IMR-90 (cell line): ENCODE data around the gene SPSB2. TPM values are rescaled to one million over a fixed set of nuclear protein-coding genes. Genes with fewer than 3 reads are reported as not detected.
"Not testable (repeated sequence)": the region's sequence is repeated elsewhere in the genome, so short reads cannot be mapped to it uniquely, and the experiment has no call there.

Source experiments
- ATAC-seq: fragments of 200-7000 bp; cut with Tn5 transposase; 2 replicates; pipeline ENCODE4 v1.9.1; 2020; ENCODE audit warnings: low read depth, mild to moderate bottlenecking, moderate library complexity
- BruUV-seq: library from RNA; stranded (reverse); fragments of 400-500 nt; replicated peaks from 2 replicates; lab custom pipeline; 2021; lab: Mats Ljungman, UMichigan
- CTCF ChIA-PET: fragments of 300-600 bp; formaldehyde crosslinking; extraction: SDS; loops from one replicate; lab custom pipeline; 2021; ENCODE audit warnings: antibody characterized with exemption; lab: Yijun Ruan, JAX
- POLR2A ChIA-PET: fragments of 300-600 bp; sonication (Branson Sonifier 250); formaldehyde crosslinking; loops from one replicate; lab custom pipeline; 2022; ENCODE audit warnings: antibody characterized with exemption; ENCODE audit not compliant: unreplicated experiment; lab: Charles Lee
- DNase-seq: peaks from one replicate; pipeline ENCODE4 v3.0.0; 2013
- H2AFZ ChIP-seq: replicated peaks from 2 replicates; pipeline ENCODE3; 2013; ENCODE audit warnings: low read length, mild to moderate bottlenecking; ENCODE audit not compliant: poor library complexity
- H2AK5ac ChIP-seq: 2 replicates; pipeline ENCODE4 v1.6.1; 2013; ENCODE audit warnings: low read depth, low read length, inconsistent platforms
- H2AK9ac ChIP-seq: replicated peaks from 2 replicates; pipeline ENCODE3; 2013; ENCODE audit warnings: mild to moderate bottlenecking, low read depth, low read length, moderate library complexity; ENCODE audit not compliant: poor library complexity
- H2BK120ac ChIP-seq: 2 replicates; pipeline ENCODE4 v1.6.1; 2013; ENCODE audit warnings: low read depth, low read length, inconsistent platforms
- H2BK15ac ChIP-seq: 3 replicates; pipeline ENCODE4 v1.6.1; 2013; ENCODE audit warnings: low read depth, low read length, inconsistent platforms
- H2BK20ac ChIP-seq: 2 replicates; pipeline ENCODE4 v1.6.1; 2013; ENCODE audit warnings: low read depth, mild to moderate bottlenecking, inconsistent platforms, low read length, moderate library complexity
- H2BK5ac ChIP-seq: 2 replicates; pipeline ENCODE4 v1.6.1; 2013; ENCODE audit warnings: mild to moderate bottlenecking, low read depth, low read length, inconsistent platforms; ENCODE audit not compliant: poor library complexity, severe bottlenecking
- H3K14ac ChIP-seq: replicated peaks from 2 replicates; pipeline ENCODE4 v1.6.1; 2013; ENCODE audit warnings: low read depth, low read length, inconsistent platforms
- H3K18ac ChIP-seq: 2 replicates; pipeline ENCODE4 v1.6.1; 2013; ENCODE audit warnings: low read depth, low read length, control low read depth
- H3K23ac ChIP-seq: 2 replicates; pipeline ENCODE4 v1.6.1; 2013; ENCODE audit warnings: low read depth, low read length, inconsistent platforms
- H3K27ac ChIP-seq: 2 replicates; pipeline ENCODE4 v1.5.1; 2013; ENCODE audit warnings: mild to moderate bottlenecking, control low read depth, low read length; ENCODE audit not compliant: insufficient read depth
- H3K27me3 ChIP-seq: 2 replicates; pipeline ENCODE4 v1.6.1; 2013; ENCODE audit warnings: low read length; ENCODE audit not compliant: control insufficient read depth, insufficient read depth
- H3K36me3 ChIP-seq: 2 replicates; pipeline ENCODE4 v1.6.1; 2013; ENCODE audit warnings: low read length, mixed read lengths; ENCODE audit not compliant: control insufficient read depth, insufficient read depth
- H3K4ac ChIP-seq: 2 replicates; pipeline ENCODE4 v1.6.1; 2013; ENCODE audit warnings: low read depth, low read length, inconsistent platforms
- H3K4me1 ChIP-seq: 2 replicates; pipeline ENCODE4 v1.6.1; 2013; ENCODE audit warnings: low read length, mixed read lengths; ENCODE audit not compliant: control insufficient read depth, insufficient read depth
- H3K4me2 ChIP-seq: 2 replicates; pipeline ENCODE4 v1.6.1; 2013; ENCODE audit warnings: low read depth, mild to moderate bottlenecking, control low read depth, low read length, moderate library complexity
- H3K4me3 ChIP-seq: 2 replicates; pipeline ENCODE4 v1.5.1; 2013; ENCODE audit warnings: low read depth, mild to moderate bottlenecking, control low read depth, low read length, moderate library complexity; ENCODE audit not compliant: insufficient read depth
- H3K56ac ChIP-seq: 2 replicates; pipeline ENCODE4 v1.6.1; 2013; ENCODE audit warnings: low read length, inconsistent platforms; ENCODE audit not compliant: insufficient read depth; ENCODE audit errors: extremely low read depth
- H3K79me1 ChIP-seq, 2 experiments: 2 replicates each; pipeline ENCODE4 v1.6.1; 2013; ENCODE audit warnings: low read length in 2 of 2, inconsistent platforms in 1 of 2, low read depth in 1 of 2
- H3K9ac ChIP-seq: 2 replicates; pipeline ENCODE4 v1.6.1; 2013; ENCODE audit warnings: low read depth, low read length, control low read depth
- H3K9me1 ChIP-seq: 2 replicates; pipeline ENCODE4 v1.6.1; 2013; ENCODE audit warnings: low read length, inconsistent platforms; ENCODE audit not compliant: insufficient read depth
- H3K9me3 ChIP-seq: 2 replicates; pipeline ENCODE4 v1.6.1; 2013; ENCODE audit warnings: low read length; ENCODE audit not compliant: control insufficient read depth, insufficient read depth
- H4K20me1 ChIP-seq: 2 replicates; pipeline ENCODE4 v1.6.1; 2013; ENCODE audit warnings: low read length, inconsistent platforms; ENCODE audit not compliant: insufficient read depth
- H4K5ac ChIP-seq: 2 replicates; pipeline ENCODE4 v1.6.1; 2013; ENCODE audit warnings: mild to moderate bottlenecking, low read depth, low read length, control low read depth
- H4K8ac ChIP-seq, 2 experiments: 2 replicates each; pipeline ENCODE4 v1.6.1; 2013; ENCODE audit warnings: low read depth in 2 of 2, low read length in 2 of 2, control low read depth in 1 of 2, inconsistent platforms in 1 of 2
- H4K91ac ChIP-seq: 2 replicates; pipeline ENCODE4 v1.6.1; 2013; ENCODE audit warnings: low read depth, low read length, inconsistent platforms; ENCODE audit not compliant: insufficient read depth
- WGBS, 2 experiments: methylation state at CpG; one replicate each; pipeline versions ENCODE4 v1.1.5 to v1.1.7; 2013; ENCODE audit warnings: missing lambda C conversion rate in 2 of 2; ENCODE audit not compliant: insufficient read length in 1 of 2; ENCODE audit errors: extremely low coverage in 2 of 2; 5-methylcytosine and 5-hydroxymethylcytosine counted together
- dilution Hi-C: fragments of 300-500 bp; cut with HindIII; formaldehyde crosslinking; loops from one replicate; pipeline ENCODE4 v1.14.3; 2018; ENCODE audit warnings: low sequenced_read_pairs; ENCODE audit not compliant: unreplicated experiment
- in situ Hi-C: fragments of 300-500 bp; cut with MboI; formaldehyde crosslinking; loops from 3 replicates; pipeline ENCODE4 v1.14.3; 2019; ENCODE audit warnings: low sequenced_read_pairs, inconsistent platforms, mixed read lengths
- intact Hi-C: fragments of 100-400 bp; cut with micrococcal nuclease; formaldehyde crosslinking; loops from 2 replicates; pipeline ENCODE4 v1.10.0; 2022
- polyA plus RNA-seq, 3 experiments: library from polyadenylated mRNA; depleted of rRNA; stranded (reverse); fragments of >200 nt; gene quantifications; 2 replicates each; pipeline ENCODE4 v1.2.3, GENCODE V29; 2012; ENCODE audit warnings: low replicate concordance in 1 of 3
- total RNA-seq: library from RNA; depleted of rRNA; stranded (reverse); fragments of >200 nt; gene quantifications from 2 replicates; pipeline ENCODE4 v1.2.3, GENCODE V29; 2012

Gene SPSB2
- total and polyA plus RNA-seq, 2 of the 4 experiments (the other 2 are of a cell fraction): 1.3 to 4.1 TPM

DNA sequence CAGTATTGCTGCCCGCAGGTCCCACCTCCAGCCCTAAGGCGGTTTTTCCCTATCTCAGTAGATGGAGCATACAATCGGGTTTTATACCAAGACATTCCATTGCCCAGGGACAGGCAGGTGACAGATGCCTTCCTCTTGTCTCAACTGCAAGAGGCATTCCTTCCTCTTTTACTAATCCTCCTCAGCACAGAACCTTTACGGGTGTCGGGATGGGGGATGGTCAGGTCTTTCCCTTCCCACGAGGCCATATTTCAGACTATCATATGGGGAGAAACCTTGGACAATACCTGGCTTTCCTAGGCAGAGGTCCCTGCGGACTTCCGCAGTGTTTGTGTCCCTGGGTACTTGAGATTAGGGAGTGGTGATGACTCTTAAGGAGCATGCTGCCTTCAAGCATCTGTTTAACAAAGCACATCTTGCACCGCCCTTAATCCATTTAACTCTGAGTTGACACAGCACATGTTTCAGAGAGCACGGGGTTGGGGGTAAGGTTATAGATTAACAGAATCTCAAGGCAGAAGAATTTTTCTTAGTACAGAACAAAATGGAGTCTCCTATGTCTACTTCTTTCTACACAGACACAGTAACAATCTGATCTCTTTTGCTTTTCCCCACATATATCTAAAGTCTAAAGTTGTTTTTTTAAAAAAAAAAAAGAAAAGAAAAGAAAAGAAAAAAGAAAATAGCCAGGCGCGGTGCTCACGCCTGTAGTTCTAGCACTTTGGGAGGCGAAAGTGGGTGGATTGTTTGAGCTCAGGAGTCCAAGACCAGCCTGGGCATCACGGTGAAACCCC is 13.3 kb upstream of the SPSB2 start:
- H3K4me2 ChIP-seq, dilution Hi-C loops, H4K5ac ChIP-seq, H2AK9ac ChIP-seq, H3K9me1 ChIP-seq, H4K20me1 ChIP-seq, H3K4me1 ChIP-seq, H2BK15ac ChIP-seq, BruUV-seq, H2AK5ac ChIP-seq, ATAC-seq, H4K91ac ChIP-seq, H3K9ac ChIP-seq, H2BK20ac ChIP-seq, H3K9me3 ChIP-seq, H2BK120ac ChIP-seq, DNase-seq, H3K18ac ChIP-seq, H3K27me3 ChIP-seq, H3K27ac ChIP-seq, H3K4ac ChIP-seq, H2AFZ ChIP-seq, H4K8ac ChIP-seq, H3K56ac ChIP-seq, intact Hi-C loops, in situ Hi-C loops, H3K4me3 ChIP-seq, H2BK5ac ChIP-seq, H3K14ac ChIP-seq, H3K79me1 ChIP-seq, POLR2A ChIA-PET, H3K23ac ChIP-seq: not testable (repeated sequence)
- no CpG with 5 or more reads among the region's 15 CpGs for WGBS, 2 experiments
- peaks cover 17% of the 10 kb centered on the region for H3K36me3 ChIP-seq
- CTCF ChIA-PET: interaction anchor here (1.8 kb wide), 1 partner anchor 14 kb away, joined by 5 read pairs; the partner anchor contains the start of gene SPSB2
